IMR-90 (cell line): Measurements from ENCODE around the gene GMPPB. TPM values are rescaled to one million over a fixed set of nuclear protein-coding genes. Genes with fewer than 3 reads are reported as not detected.
A peak's percentile ranks its signal among the peaks of the same experiment; 100 is the strongest.

Experiments
- ATAC-seq: fragments of 200-7000 bp; cut with Tn5 transposase; 2 replicates; pipeline ENCODE4 v1.9.1; 2020; ENCODE audit warnings: low read depth, mild to moderate bottlenecking, moderate library complexity
- BruUV-seq: library from RNA; stranded (reverse); fragments of 400-500 nt; replicated peaks from 2 replicates; lab custom pipeline; 2021; lab: Mats Ljungman, UMichigan
- CTCF ChIA-PET: fragments of 300-600 bp; formaldehyde crosslinking; extraction: SDS; loops from one replicate; lab custom pipeline; 2021; ENCODE audit warnings: antibody characterized with exemption; lab: Yijun Ruan, JAX
- POLR2A ChIA-PET: fragments of 300-600 bp; sonication (Branson Sonifier 250); formaldehyde crosslinking; loops from one replicate; lab custom pipeline; 2022; ENCODE audit warnings: antibody characterized with exemption; ENCODE audit not compliant: unreplicated experiment; lab: Charles Lee
- DNase-seq: peaks from one replicate; pipeline ENCODE4 v3.0.0; 2013
- H2AFZ ChIP-seq: replicated peaks from 2 replicates; pipeline ENCODE3; 2013; ENCODE audit warnings: low read length, mild to moderate bottlenecking; ENCODE audit not compliant: poor library complexity
- H2AK5ac ChIP-seq: 2 replicates; pipeline ENCODE4 v1.6.1; 2013; ENCODE audit warnings: low read depth, low read length, inconsistent platforms
- H2AK9ac ChIP-seq: replicated peaks from 2 replicates; pipeline ENCODE3; 2013; ENCODE audit warnings: mild to moderate bottlenecking, low read depth, low read length, moderate library complexity; ENCODE audit not compliant: poor library complexity
- H2BK120ac ChIP-seq: 2 replicates; pipeline ENCODE4 v1.6.1; 2013; ENCODE audit warnings: low read depth, low read length, inconsistent platforms
- H2BK15ac ChIP-seq: 3 replicates; pipeline ENCODE4 v1.6.1; 2013; ENCODE audit warnings: low read depth, low read length, inconsistent platforms
- H2BK20ac ChIP-seq: 2 replicates; pipeline ENCODE4 v1.6.1; 2013; ENCODE audit warnings: low read depth, mild to moderate bottlenecking, inconsistent platforms, low read length, moderate library complexity
- H2BK5ac ChIP-seq: 2 replicates; pipeline ENCODE4 v1.6.1; 2013; ENCODE audit warnings: mild to moderate bottlenecking, low read depth, low read length, inconsistent platforms; ENCODE audit not compliant: poor library complexity, severe bottlenecking
- H3K14ac ChIP-seq: replicated peaks from 2 replicates; pipeline ENCODE4 v1.6.1; 2013; ENCODE audit warnings: low read depth, low read length, inconsistent platforms
- H3K18ac ChIP-seq: 2 replicates; pipeline ENCODE4 v1.6.1; 2013; ENCODE audit warnings: low read depth, low read length, control low read depth
- H3K23ac ChIP-seq: 2 replicates; pipeline ENCODE4 v1.6.1; 2013; ENCODE audit warnings: low read depth, low read length, inconsistent platforms
- H3K27ac ChIP-seq: 2 replicates; pipeline ENCODE4 v1.5.1; 2013; ENCODE audit warnings: mild to moderate bottlenecking, control low read depth, low read length; ENCODE audit not compliant: insufficient read depth
- H3K27me3 ChIP-seq: 2 replicates; pipeline ENCODE4 v1.6.1; 2013; ENCODE audit warnings: low read length; ENCODE audit not compliant: control insufficient read depth, insufficient read depth
- H3K36me3 ChIP-seq: 2 replicates; pipeline ENCODE4 v1.6.1; 2013; ENCODE audit warnings: low read length, mixed read lengths; ENCODE audit not compliant: control insufficient read depth, insufficient read depth
- H3K4ac ChIP-seq: 2 replicates; pipeline ENCODE4 v1.6.1; 2013; ENCODE audit warnings: low read depth, low read length, inconsistent platforms
- H3K4me1 ChIP-seq: 2 replicates; pipeline ENCODE4 v1.6.1; 2013; ENCODE audit warnings: low read length, mixed read lengths; ENCODE audit not compliant: control insufficient read depth, insufficient read depth
- H3K4me2 ChIP-seq: 2 replicates; pipeline ENCODE4 v1.6.1; 2013; ENCODE audit warnings: low read depth, mild to moderate bottlenecking, control low read depth, low read length, moderate library complexity
- H3K4me3 ChIP-seq: 2 replicates; pipeline ENCODE4 v1.5.1; 2013; ENCODE audit warnings: low read depth, mild to moderate bottlenecking, control low read depth, low read length, moderate library complexity; ENCODE audit not compliant: insufficient read depth
- H3K56ac ChIP-seq: 2 replicates; pipeline ENCODE4 v1.6.1; 2013; ENCODE audit warnings: low read length, inconsistent platforms; ENCODE audit not compliant: insufficient read depth; ENCODE audit errors: extremely low read depth
- H3K79me1 ChIP-seq, 2 experiments: 2 replicates each; pipeline ENCODE4 v1.6.1; 2013; ENCODE audit warnings: low read length in 2 of 2, inconsistent platforms in 1 of 2, low read depth in 1 of 2
- H3K9ac ChIP-seq: 2 replicates; pipeline ENCODE4 v1.6.1; 2013; ENCODE audit warnings: low read depth, low read length, control low read depth
- H3K9me1 ChIP-seq: 2 replicates; pipeline ENCODE4 v1.6.1; 2013; ENCODE audit warnings: low read length, inconsistent platforms; ENCODE audit not compliant: insufficient read depth
- H3K9me3 ChIP-seq: 2 replicates; pipeline ENCODE4 v1.6.1; 2013; ENCODE audit warnings: low read length; ENCODE audit not compliant: control insufficient read depth, insufficient read depth
- H4K20me1 ChIP-seq: 2 replicates; pipeline ENCODE4 v1.6.1; 2013; ENCODE audit warnings: low read length, inconsistent platforms; ENCODE audit not compliant: insufficient read depth
- H4K5ac ChIP-seq: 2 replicates; pipeline ENCODE4 v1.6.1; 2013; ENCODE audit warnings: mild to moderate bottlenecking, low read depth, low read length, control low read depth
- H4K8ac ChIP-seq, 2 experiments: 2 replicates each; pipeline ENCODE4 v1.6.1; 2013; ENCODE audit warnings: low read depth in 2 of 2, low read length in 2 of 2, control low read depth in 1 of 2, inconsistent platforms in 1 of 2
- H4K91ac ChIP-seq: 2 replicates; pipeline ENCODE4 v1.6.1; 2013; ENCODE audit warnings: low read depth, low read length, inconsistent platforms; ENCODE audit not compliant: insufficient read depth
- CEBPB ChIP-seq: IDR thresholded peaks from 2 replicates; pipeline ENCODE4 v1.6.1; 2012; ENCODE audit warnings: low read depth, low read length, improper control_type of control experiment
- FOS ChIP-seq: fragments of 150-350 bp; IDR thresholded peaks from 2 replicates; pipeline ENCODE4 v1.6.1; 2016; ENCODE audit warnings: low read depth, low read length
- MAFK ChIP-seq: IDR thresholded peaks from 2 replicates; pipeline ENCODE4 v1.6.1; 2012; ENCODE audit warnings: low read depth, low read length, improper control_type of control experiment
- NFE2L2 ChIP-seq: fragments of 150-350 bp; IDR thresholded peaks from 2 replicates; pipeline ENCODE4 v1.6.1; 2016; ENCODE audit warnings: low read depth, mild to moderate bottlenecking, low read length
- POLR2A ChIP-seq: IDR thresholded peaks from 2 replicates; pipeline ENCODE4 v1.6.1; 2012; ENCODE audit warnings: mild to moderate bottlenecking, low read depth, low read length
- RAD21 ChIP-seq: IDR thresholded peaks from 2 replicates; pipeline ENCODE4 v1.6.1; 2012; ENCODE audit warnings: low read length, improper control_type of control experiment
- RFX5 ChIP-seq: IDR thresholded peaks from 2 replicates; pipeline ENCODE4 v1.8.0; 2012; ENCODE audit warnings: low read depth, mild to moderate bottlenecking, low read length, moderate library complexity
- SMC3 ChIP-seq: fragments of 150-350 bp; IDR thresholded peaks from 2 replicates; pipeline ENCODE4 v1.6.1; 2016; ENCODE audit warnings: low read depth, mild to moderate bottlenecking, antibody characterized with exemption, low read length, moderate library complexity
- WGBS, 2 experiments: methylation state at CpG; one replicate each; pipeline versions ENCODE4 v1.1.5 to v1.1.7; 2013; ENCODE audit warnings: missing lambda C conversion rate in 2 of 2; ENCODE audit not compliant: insufficient read length in 1 of 2; ENCODE audit errors: extremely low coverage in 2 of 2; 5-methylcytosine and 5-hydroxymethylcytosine counted together
- dilution Hi-C: fragments of 300-500 bp; cut with HindIII; formaldehyde crosslinking; loops from one replicate; pipeline ENCODE4 v1.14.3; 2018; ENCODE audit warnings: low sequenced_read_pairs; ENCODE audit not compliant: unreplicated experiment
- in situ Hi-C: fragments of 300-500 bp; cut with MboI; formaldehyde crosslinking; loops from 3 replicates; pipeline ENCODE4 v1.14.3; 2019; ENCODE audit warnings: low sequenced_read_pairs, inconsistent platforms, mixed read lengths
- intact Hi-C: fragments of 100-400 bp; cut with micrococcal nuclease; formaldehyde crosslinking; loops from 2 replicates; pipeline ENCODE4 v1.10.0; 2022
- polyA plus RNA-seq, 3 experiments: library from polyadenylated mRNA; depleted of rRNA; stranded (reverse); fragments of >200 nt; gene quantifications; 2 replicates each; pipeline ENCODE4 v1.2.3, GENCODE V29; 2012; ENCODE audit warnings: low replicate concordance in 1 of 3
- total RNA-seq: library from RNA; depleted of rRNA; stranded (reverse); fragments of >200 nt; gene quantifications from 2 replicates; pipeline ENCODE4 v1.2.3, GENCODE V29; 2012
- TF ChIP-seq, protein P1 (sequence below): conservative IDR thresholded peaks from 2 replicates; pipeline ENCODE4 v1.5.1; 2012; ENCODE audit warnings: mild to moderate bottlenecking, low read depth, low read length, improper control_type of control experiment

GMPPB gene
- total and polyA plus RNA-seq, 2 of the 4 experiments (the other 2 are of a cell fraction) = 27.9 to 37.3 TPM

DNA sequence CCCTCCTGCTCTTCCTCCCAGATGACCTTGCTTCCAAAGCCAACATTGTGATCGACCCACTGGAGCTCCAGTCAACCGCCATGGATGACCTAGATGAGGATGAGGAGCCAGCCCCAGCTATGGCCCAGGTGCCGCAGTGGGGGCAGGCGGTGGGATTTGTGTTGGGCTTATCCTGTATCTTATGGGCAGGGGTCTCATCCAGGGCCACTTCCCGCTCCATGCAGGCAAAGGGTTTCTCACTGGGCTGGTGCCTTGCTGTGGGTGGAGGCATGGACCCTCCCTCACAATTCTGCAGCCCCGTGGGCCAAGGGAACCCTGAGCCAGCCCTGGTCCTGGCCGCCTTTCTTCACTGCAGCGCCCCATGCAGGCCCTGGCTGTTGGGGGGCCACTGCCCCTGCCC is 19.1 kb downstream of the GMPPB start:
- ATAC-seq = no peak
- CTCF ChIA-PET = no interaction called here

More for the DNA sequence above, 19.1 kb downstream of the GMPPB start:
- BruUV-seq = no TSS peak
- peaks cover 43% of the 10 kb centered on the region for H3K36me3 ChIP-seq
- H3K56ac ChIP-seq = no peak overlapping the region
- no peak overlapping the region for H2BK20ac ChIP-seq
- H4K20me1 ChIP-seq = peaks cover 7% of the 10 kb centered on the region; the same call in 1 of the 2 replicates
- in situ Hi-C loops (loop anchor here (5.0 kb wide), 2 partner anchors 138 to 203 kb away; no protein-coding TSS in a partner anchor), dilution Hi-C loops (no loop called here), intact Hi-C loops (loop anchor here (10.0 kb wide), 1 partner anchor 390 kb away; no protein-coding TSS in a partner anchor)
- POLR2A ChIA-PET = no interaction called here
- H3K4me3 ChIP-seq = no peak overlapping the region
- no peak overlapping the region for H3K27ac ChIP-seq
- no peak overlapping the region for H2AK9ac ChIP-seq
- no peak overlapping the region for H3K23ac ChIP-seq
- no peaks in the 10 kb centered on the region for H3K9me1 ChIP-seq
- no peaks in the 10 kb centered on the region for H3K27me3 ChIP-seq
- H3K9me3 ChIP-seq = no peaks in the 10 kb centered on the region
- no peak overlapping the region for H3K14ac ChIP-seq
- H3K4me1 ChIP-seq = no peaks in the 10 kb centered on the region
- no peak for TF ChIP-seq FOS
- TF ChIP-seq, protein P1, sequence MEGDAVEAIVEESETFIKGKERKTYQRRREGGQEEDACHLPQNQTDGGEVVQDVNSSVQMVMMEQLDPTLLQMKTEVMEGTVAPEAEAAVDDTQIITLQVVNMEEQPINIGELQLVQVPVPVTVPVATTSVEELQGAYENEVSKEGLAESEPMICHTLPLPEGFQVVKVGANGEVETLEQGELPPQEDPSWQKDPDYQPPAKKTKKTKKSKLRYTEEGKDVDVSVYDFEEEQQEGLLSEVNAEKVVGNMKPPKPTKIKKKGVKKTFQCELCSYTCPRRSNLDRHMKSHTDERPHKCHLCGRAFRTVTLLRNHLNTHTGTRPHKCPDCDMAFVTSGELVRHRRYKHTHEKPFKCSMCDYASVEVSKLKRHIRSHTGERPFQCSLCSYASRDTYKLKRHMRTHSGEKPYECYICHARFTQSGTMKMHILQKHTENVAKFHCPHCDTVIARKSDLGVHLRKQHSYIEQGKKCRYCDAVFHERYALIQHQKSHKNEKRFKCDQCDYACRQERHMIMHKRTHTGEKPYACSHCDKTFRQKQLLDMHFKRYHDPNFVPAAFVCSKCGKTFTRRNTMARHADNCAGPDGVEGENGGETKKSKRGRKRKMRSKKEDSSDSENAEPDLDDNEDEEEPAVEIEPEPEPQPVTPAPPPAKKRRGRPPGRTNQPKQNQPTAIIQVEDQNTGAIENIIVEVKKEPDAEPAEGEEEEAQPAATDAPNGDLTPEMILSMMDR = no peak
- TF ChIP-seq SMC3 = no peak
- TF ChIP-seq NFE2L2 = no peak
- TF ChIP-seq POLR2A = no peak
- no peak for TF ChIP-seq RFX5
- no peak for TF ChIP-seq RAD21
- TF ChIP-seq MAFK = no peak
- no peak for TF ChIP-seq CEBPB
- DNase-seq = no peak
- H3K18ac ChIP-seq = no peak overlapping the region
- peak overlapping the region; percentile 7 for H2AFZ ChIP-seq
- H3K4ac ChIP-seq = no peak overlapping the region
- 100% methylated on average over 1 of the region's 8 CpGs; no CpG with 5 or more reads in 1 of the 2 experiments for WGBS, 2 experiments
- H3K9ac ChIP-seq = no peak overlapping the region
- H3K79me1 ChIP-seq = no peaks in the 10 kb centered on the region
- no peak overlapping the region for H2BK120ac ChIP-seq
- H4K5ac ChIP-seq = no peak overlapping the region
- H2AK5ac ChIP-seq = no peak overlapping the region
- no peak overlapping the region for H3K4me2 ChIP-seq
- no peak overlapping the region for H4K91ac ChIP-seq
- no peak overlapping the region for H2BK15ac ChIP-seq
- H2BK5ac ChIP-seq = no peak overlapping the region
- H4K8ac ChIP-seq = no peak overlapping the region
